Putamen (tissue), 1 donor: Measurements from ENCODE around the gene RNF149.

ENCODE experiments used
- DNase-seq: peaks from one replicate; pipeline ENCODE4 v3.0.0-alpha.2; 2016; ENCODE audit warnings: low spot score

The RNF149 gene

GRCh38 chr2:101230541-101231001, 77.9 kb downstream of the RNF149 start:
- no peak for DNase-seq
